Hematopoietic multipotent progenitor cell treated with erythropoietin and hydrocortisone succinate and interleukin-3 and kit ligand, for 17 days (in vitro differentiated cells): ENCODE measurements around the gene SORBS1.
A peak's percentile ranks its signal among the peaks of the same experiment; 100 is the strongest.
"Not testable (repeated sequence)": the region's sequence is repeated elsewhere in the genome, so short reads cannot be mapped to it uniquely, and the experiment has no call there.

ENCODE experiments used
- DNase-seq: peaks from one replicate; pipeline ENCODE4 v3.0.0-alpha.2; 2015; ENCODE audit warnings: low spot score

The SORBS1 gene

DNA sequence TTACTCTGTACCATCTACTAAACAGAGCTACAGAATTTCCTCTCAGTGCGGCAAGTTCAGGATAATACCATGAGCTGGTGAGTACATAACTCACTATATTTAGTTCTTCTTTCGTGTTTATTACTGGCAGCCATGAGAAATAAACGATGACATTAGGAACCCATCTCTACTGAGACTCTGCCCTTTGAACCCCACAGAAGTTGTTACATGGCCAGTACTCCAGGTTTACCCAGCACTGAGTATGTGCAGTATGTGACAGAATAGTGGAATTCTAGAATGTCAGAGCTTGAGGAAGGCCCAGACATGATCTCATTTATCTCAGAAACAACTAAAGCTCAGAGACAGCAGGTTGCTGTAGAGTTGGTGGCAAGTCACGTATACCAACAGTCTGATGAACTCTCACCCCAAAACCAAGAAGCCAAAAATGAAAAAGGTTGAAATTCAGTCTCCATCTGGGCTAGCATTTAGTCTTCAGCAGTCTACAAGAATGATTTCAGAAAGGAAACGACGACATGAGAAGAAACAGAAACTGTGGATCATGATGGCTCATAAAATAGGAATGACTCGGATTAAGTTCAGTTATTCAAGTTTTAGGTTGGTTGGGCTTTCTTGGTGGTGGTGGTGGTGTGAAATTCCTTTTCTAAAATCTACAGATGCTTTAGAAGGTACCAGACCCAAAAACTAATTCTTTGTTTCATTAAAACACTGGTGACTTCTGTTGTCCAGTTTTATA lies 78.5 kb downstream of the SORBS1 start:
- no peak for DNase-seq

- DNase-seq, result no peak
Observed at GRCh38 chr10:95480901-95481491, 80.2 kb downstream of the SORBS1 start.

DNA sequence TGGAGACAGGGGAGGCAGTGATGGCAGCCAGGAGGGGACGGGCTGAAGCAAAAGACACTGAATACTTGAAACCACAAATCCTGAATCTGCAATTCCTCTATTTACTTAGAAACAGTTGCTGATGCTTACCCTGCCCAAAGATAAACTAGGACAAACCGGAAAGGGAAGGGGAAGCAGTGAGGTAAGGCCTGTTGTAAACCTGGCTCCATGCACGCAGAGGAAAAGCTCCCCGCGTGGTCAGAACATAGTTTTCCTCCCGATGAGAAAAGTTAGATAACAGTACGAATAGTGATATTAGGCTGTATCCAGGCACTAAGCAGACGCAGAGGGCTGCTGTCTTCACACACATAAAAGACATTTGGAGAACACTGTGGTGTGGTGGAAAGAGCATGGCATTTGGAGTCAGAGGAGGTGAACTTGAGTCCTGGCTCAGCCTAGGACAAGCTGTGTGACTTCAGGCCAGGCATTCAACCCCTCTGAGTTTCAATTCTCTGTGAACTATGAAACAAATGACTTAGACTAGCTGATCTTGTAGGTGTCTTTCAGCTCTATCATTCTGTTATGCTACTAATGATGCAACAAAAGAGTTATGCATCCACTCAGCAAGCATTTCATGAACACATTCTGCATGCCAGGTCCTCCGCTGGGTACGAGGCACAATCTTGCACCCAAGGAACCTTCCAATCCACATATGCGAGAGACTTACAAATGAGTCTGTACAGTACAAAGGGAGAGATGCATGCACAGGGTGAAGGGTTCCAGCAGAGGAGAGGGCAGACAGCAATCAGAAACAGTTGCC lies 80.9 kb downstream of the SORBS1 start:
- no peak for DNase-seq

DNA sequence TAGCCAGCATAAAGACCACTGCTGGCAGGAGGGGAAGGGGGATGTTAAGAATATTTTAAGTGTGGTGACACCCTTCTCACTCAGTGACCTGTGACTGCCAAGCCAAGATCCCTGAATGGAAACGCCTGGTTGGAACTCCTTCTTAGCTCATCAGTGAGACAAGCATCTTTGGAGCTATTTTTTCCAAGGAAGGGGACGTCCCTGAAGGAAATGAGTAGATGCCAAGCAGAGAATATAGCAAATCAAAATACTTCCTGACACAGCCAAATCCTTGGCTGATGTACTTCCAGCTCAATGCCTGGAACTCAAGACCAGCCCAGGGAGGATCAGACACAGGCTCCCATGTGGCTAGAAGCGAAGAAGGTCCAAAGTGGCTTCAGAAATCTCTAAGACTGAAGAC lies 82.2 kb downstream of the SORBS1 start:
- no peak for DNase-seq

DNA sequence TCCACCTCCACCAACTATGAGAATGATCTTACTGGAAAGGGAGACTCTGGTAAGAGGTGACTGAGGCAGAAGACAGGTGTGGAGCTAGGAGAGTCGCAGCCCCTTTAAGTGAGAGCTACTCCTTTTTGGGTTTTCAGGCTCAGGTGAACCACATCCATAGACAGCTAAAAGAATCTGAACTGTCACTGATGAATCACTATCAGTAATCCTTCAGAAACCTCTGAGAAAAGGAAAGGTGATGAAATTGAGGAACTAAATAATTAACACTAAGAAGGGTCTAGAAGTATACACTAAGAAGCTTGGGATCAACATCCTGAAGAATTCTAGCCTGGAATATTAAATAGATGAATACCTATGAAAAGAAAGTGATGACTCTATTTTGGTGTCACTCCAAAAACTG lies 83.0 kb downstream of the SORBS1 start:
- no peak for DNase-seq

- DNase-seq, result no peak
Observed at GRCh38 chr10:95477175-95477520, 84.0 kb downstream of the SORBS1 start.

GRCh38 chr10:95476469-95477174 lies 84.5 kb downstream of the SORBS1 start:
- no peak for DNase-seq

- DNase-seq, result peak; percentile 60
Observed at GRCh38 chr10:95475827-95476468, 85.2 kb downstream of the SORBS1 start.

DNA sequence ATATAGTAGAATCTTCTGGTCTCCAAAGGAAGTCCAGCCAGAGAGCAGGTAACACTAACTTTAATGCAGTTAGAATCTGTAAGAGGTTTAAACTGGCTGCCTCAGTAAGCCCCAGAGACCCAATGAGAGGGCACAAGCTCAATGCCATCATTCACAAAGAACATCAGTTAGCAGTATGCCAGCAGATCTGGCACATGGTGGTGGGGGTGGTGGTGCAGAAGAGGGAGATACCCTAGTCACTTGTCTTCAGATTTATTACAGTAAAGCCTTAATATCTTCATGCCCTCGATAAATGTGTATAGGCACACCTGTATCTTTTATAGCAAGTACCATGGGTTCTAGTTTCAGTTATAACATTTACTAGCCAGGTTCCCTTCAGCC lies 86.2 kb downstream of the SORBS1 start:
- DNase-seq, result no peak

- no peak for DNase-seq
Observed at GRCh38 chr10:95474228-95475002, 86.8 kb downstream of the SORBS1 start.

DNA sequence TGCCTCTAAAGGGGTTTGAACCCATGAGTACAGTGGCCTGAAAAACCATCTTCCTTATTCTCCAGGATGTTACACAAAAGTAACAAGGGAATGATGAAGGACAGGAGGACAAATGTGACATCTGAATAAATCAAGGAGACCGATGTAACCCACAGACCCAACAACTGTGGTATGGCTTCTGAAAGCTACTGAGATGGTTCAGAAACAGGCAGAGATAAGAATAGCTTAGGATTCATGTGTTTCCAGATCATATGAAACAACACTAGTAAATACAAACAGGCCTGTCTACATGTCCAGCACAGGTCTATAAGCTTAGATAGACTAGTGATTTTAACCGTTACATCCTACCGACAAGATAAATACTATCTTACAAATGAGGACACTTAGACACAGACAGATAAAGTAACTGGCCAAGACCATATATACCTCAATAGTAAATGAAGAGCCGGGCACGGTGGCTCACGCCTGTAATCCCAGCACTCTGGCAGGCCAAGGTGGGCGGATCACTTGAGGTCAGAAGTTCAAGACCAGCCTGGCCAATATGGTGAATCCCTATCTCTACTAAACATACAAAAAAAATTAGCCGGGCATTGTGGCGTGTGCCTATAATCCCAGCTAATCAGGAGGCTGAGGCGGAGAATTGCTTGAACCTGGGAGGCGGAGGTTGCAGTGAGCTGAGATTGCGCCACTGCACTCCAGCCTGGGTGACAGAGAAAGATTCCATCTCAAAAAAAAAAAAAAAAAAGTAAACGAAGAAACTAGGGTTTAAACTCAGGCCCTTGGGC lies 88.7 kb downstream of the SORBS1 start:
- no peak for DNase-seq

DNA sequence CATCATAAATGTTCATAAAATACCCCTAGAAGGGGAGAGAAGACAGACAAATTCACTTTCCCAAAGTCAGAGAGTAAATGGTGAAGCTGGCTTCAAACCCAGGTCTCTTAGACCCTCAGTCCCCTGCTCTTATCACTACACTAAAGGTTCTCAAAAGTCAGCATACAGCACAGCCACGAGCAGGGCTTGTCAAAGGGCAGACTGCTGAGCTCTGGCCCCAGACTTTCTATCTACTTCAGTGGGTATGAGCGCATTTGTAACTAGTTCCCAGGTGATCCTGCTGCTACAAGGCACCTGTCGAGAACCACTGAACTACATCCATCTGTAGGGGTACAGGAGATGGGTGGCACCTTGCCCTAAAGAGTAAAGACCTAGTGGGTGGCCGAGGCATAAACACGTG lies 91.5 kb downstream of the SORBS1 start:
- DNase-seq, result no peak

DNA sequence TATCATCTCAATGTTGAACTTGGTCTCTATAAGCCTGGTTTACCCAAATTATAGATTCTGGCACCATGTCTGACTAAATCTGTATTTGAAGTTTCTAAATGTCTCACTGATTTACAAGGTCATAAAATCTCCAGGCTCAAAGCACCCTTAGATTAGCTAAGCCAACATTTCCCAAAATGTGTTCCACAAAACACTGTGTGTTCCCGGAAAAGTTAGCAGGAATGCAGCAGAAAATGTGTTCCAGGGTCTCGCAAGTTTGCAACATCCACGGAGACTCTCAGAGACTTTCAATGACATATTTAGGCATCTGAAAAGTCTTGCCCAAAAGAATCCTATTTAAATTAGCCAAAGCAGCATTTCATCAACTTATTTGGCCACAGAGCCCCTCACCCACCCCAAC lies 91.9 kb downstream of the SORBS1 start:
- DNase-seq, result no peak

- DNase-seq, result not testable (repeated sequence)
Observed at GRCh38 chr10:95467642-95468041, 93.5 kb downstream of the SORBS1 start.

GRCh38 chr10:95467162-95467599 lies 94.0 kb downstream of the SORBS1 start:
- peak; percentile 69 for DNase-seq

DNA sequence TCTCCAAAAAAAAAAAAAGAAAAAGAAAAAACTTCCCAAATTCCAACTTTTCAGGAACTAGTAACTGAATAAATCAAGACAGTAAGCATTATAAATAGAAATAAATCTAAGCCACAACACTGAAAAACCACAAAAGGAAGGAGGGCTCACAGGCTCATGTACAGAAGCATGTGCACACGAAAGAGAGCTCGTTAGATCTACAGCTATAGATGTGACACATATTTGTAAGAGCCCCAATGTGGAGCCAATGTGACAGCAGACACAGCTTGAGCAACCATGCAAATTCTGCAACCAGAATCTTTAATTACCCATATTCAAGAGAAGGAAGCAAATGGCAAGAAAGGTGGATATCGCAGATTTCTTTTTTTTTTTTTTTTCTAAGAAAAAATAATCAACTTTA lies 94.7 kb downstream of the SORBS1 start:
- DNase-seq, result no peak

GRCh38 chr10:95464280-95464679 lies 96.9 kb downstream of the SORBS1 start:
- DNase-seq, result no peak

DNA sequence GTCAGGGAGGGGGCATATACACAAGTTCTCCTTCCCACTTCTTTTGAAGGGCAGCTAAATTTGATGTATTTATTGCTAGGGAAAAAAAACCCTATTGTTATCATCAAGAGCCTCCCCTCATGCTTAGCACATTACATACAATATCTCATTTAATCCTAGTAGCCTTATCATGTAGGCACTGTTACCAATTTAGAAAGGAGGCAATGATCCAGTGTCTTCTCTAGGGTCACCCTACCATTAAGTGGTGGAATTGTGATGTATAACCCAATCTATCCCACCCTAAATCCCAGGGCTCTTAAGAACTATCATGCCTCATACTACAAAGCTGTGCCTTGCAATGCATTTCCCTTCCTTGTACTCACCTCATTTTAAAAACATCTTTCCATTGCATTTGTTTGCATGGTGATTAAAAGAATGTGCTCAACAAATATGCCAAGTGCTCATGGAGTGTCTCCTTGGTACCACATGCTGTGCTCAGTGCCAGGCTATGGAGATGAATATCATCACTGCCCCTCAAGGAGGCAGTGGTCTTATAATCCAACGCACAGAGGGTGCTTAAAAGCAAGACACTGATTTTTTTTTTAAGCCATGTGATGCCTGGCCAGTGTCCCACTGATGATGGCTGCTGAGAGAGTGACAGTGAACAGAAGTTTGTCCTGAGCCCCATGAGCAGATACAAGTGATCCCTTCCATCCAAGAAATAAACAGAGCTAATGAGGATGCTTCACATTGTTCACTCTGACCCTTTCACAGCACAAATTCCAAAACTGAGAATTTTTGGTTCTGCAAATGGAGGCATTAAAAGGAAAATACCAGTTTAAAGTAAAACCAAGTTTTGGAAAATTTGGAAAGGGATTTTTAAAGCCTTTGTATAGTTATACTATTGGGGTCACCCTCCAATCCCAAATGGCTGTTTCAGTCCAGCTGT lies 98.2 kb downstream of the SORBS1 start:
- no peak for DNase-seq

GRCh38 chr10:95461611-95462010 lies 99.6 kb downstream of the SORBS1 start:
- DNase-seq, result no peak
